Erythroblast (primary cell): Measurements from ENCODE around the gene ECI1.

Experiments used
- DNase-seq, 2 experiments: peaks; one replicate each; lab custom pipeline; 2025; lab: John Stamatoyannopoulos, UW
- GATA1 ChIP-seq: IDR thresholded peaks from 2 replicates; pipeline ENCODE4 v1.6.1; 2011; ENCODE audit warnings: low read depth, mild to moderate bottlenecking, control low read depth, low read length, moderate library complexity
- POLR2A ChIP-seq: IDR thresholded peaks from 2 replicates; pipeline ENCODE4 v1.6.1; 2011; ENCODE audit warnings: mild to moderate bottlenecking, low read length

The ECI1 gene

GRCh38 chr16:2200313-2200712 is 51.1 kb downstream of the ECI1 start:
- TF ChIP-seq POLR2A (no peak), GATA1 (no peak)
- DNase-seq: no peak

GRCh38 chr16:2199621-2200139 is 51.7 kb downstream of the ECI1 start:
- DNase-seq: no peak
- TF ChIP-seq GATA1: no peak
- TF ChIP-seq POLR2A: no peak

- DNase-seq: no peak
- TF ChIP-seq GATA1: no peak
- no peak for TF ChIP-seq POLR2A
These were observed 52.3 kb downstream of the ECI1 start for GRCh38 chr16:2199095-2199494.

GRCh38 chr16:2198283-2198682 is 53.1 kb downstream of the ECI1 start:
- DNase-seq: no peak
- TF ChIP-seq POLR2A (no peak), GATA1 (no peak)

- no peak for TF ChIP-seq GATA1
- no peak for TF ChIP-seq POLR2A
- DNase-seq: no peak
These were observed 53.6 kb downstream of the ECI1 start for GRCh38 chr16:2197765-2198164.

GRCh38 chr16:2196981-2197511 is 54.3 kb downstream of the ECI1 start:
- TF ChIP-seq POLR2A (no peak), GATA1 (no peak)
- DNase-seq: no peak

GRCh38 chr16:2196162-2196980 is 55.0 kb downstream of the ECI1 start, which contains the start of gene CASKIN1:
TSS of gene CASKIN1 (minus strand) at chr16:2196605. CDS start at chr16:2196432, 173 bp downstream.
- TF ChIP-seq GATA1 (no peak), POLR2A (no peak)
- DNase-seq: no peak

- DNase-seq: no peak
These were observed 55.8 kb downstream of the ECI1 start for GRCh38 chr16:2195322-2196161.

GRCh38 chr16:2194852-2195321 is 56.5 kb downstream of the ECI1 start:
- DNase-seq: peak; percentile 59 to 74

More at GRCh38 chr16:2195322-2196161, 55.8 kb downstream of the ECI1 start:
- TF ChIP-seq POLR2A (no peak), GATA1 (no peak)

GRCh38 chr16:2194166-2194834 is 57.1 kb downstream of the ECI1 start:
- peak in 1 of 2 experiments; percentile 30 for DNase-seq
- TF ChIP-seq POLR2A (no peak), GATA1 (no peak)

More at GRCh38 chr16:2194852-2195321, 56.5 kb downstream of the ECI1 start:
- no peak for TF ChIP-seq POLR2A
- TF ChIP-seq GATA1: no peak

- no peak for TF ChIP-seq POLR2A
- no peak for TF ChIP-seq GATA1
- DNase-seq: no peak
These were observed 60.0 kb downstream of the ECI1 start for GRCh38 chr16:2191446-2191706.

- TF ChIP-seq POLR2A (no peak), GATA1 (no peak)
These were observed 60.5 kb downstream of the ECI1 start for GRCh38 chr16:2190659-2191445.

More at GRCh38 chr16:2190659-2191445, 60.5 kb downstream of the ECI1 start:
- no peak for DNase-seq
